H9 (cell line): ENCODE results near the gene KCTD5. TPM values are rescaled to one million over a fixed set of nuclear protein-coding genes. Genes with fewer than 3 reads are reported as not detected.

Experiments used
- DNase-seq: peaks from one replicate; pipeline ENCODE4 v3.0.0-alpha.2; 2017
- H2AFZ ChIP-seq: one replicate; pipeline ENCODE4 v1.6.1; 2013; ENCODE audit warnings: mild to moderate bottlenecking, low read length, control low read depth, moderate library complexity
- H2AK5ac ChIP-seq: 2 replicates; pipeline ENCODE4 v1.6.1; 2013; ENCODE audit warnings: low read length, control low read depth, mixed read lengths; ENCODE audit not compliant: insufficient read length
- H2BK120ac ChIP-seq: one replicate; pipeline ENCODE4 v1.6.1; 2013; ENCODE audit warnings: low read depth, mild to moderate bottlenecking, low read length, control low read depth, inconsistent platforms; ENCODE audit not compliant: poor library complexity, severe bottlenecking
- H2BK12ac ChIP-seq: 2 replicates; pipeline ENCODE4 v1.6.1; 2013; ENCODE audit warnings: low read length, control low read depth, mixed read lengths, low read depth; ENCODE audit not compliant: insufficient read length
- H2BK15ac ChIP-seq: 2 replicates; pipeline ENCODE4 v1.6.1; 2013; ENCODE audit warnings: low read depth, low read length, control low read depth
- H2BK20ac ChIP-seq: one replicate; pipeline ENCODE4 v1.6.1; 2013; ENCODE audit warnings: low read depth, mild to moderate bottlenecking, low read length, control low read depth, inconsistent platforms; ENCODE audit not compliant: poor library complexity, severe bottlenecking
- H2BK5ac ChIP-seq: 2 replicates; pipeline ENCODE4 v1.6.1; 2013; ENCODE audit warnings: low read length, control low read depth, mixed read lengths; ENCODE audit not compliant: insufficient read length
- H3K14ac ChIP-seq: 2 replicates; pipeline ENCODE4 v1.6.1; 2013; ENCODE audit warnings: low read length, control low read depth; ENCODE audit not compliant: insufficient read depth
- H3K18ac ChIP-seq: 2 replicates; pipeline ENCODE4 v1.6.1; 2013; ENCODE audit warnings: low read depth, mild to moderate bottlenecking, mixed read lengths, low read length, control low read depth; ENCODE audit not compliant: insufficient read length
- H3K23ac ChIP-seq: 2 replicates; pipeline ENCODE4 v1.6.1; 2013; ENCODE audit warnings: low read length, control low read depth, mixed read lengths, low read depth; ENCODE audit not compliant: insufficient read length
- H3K23me2 ChIP-seq: 2 replicates; pipeline ENCODE4 v1.6.1; 2013; ENCODE audit warnings: low read depth, mild to moderate bottlenecking, mixed read lengths, low read length, control low read depth; ENCODE audit not compliant: insufficient read length, poor library complexity, severe bottlenecking
- H3K27ac ChIP-seq: 2 replicates; pipeline ENCODE4 v1.5.1; 2013; ENCODE audit warnings: low read length, control low read depth, mixed read lengths, low read depth; ENCODE audit not compliant: insufficient read length
- H3K27me3 ChIP-seq: 2 replicates; pipeline ENCODE4 v1.6.1; 2013; ENCODE audit warnings: low read length, control low read depth, inconsistent platforms; ENCODE audit not compliant: insufficient read depth
- H3K4ac ChIP-seq: 2 replicates; pipeline ENCODE4 v1.6.1; 2013; ENCODE audit warnings: low read depth, mild to moderate bottlenecking, control low read depth, inconsistent platforms, low read length, moderate library complexity
- H3K4me1 ChIP-seq: 2 replicates; pipeline ENCODE4 v1.6.1; 2013; ENCODE audit warnings: low read length, control low read depth, inconsistent platforms; ENCODE audit not compliant: insufficient read depth
- H3K4me2 ChIP-seq: 2 replicates; pipeline ENCODE4 v1.6.1; 2013; ENCODE audit warnings: low read length, control low read depth, mixed read lengths; ENCODE audit not compliant: insufficient read length, insufficient read depth
- H3K56ac ChIP-seq: 2 replicates; pipeline ENCODE4 v1.6.1; 2013; ENCODE audit warnings: low read depth, mild to moderate bottlenecking, mixed read lengths, low read length, control low read depth; ENCODE audit not compliant: insufficient read length
- H3K79me1 ChIP-seq: 2 replicates; pipeline ENCODE4 v1.6.1; 2013; ENCODE audit warnings: low read depth, mild to moderate bottlenecking, moderate library complexity, low read length, control low read depth, inconsistent platforms; ENCODE audit not compliant: insufficient read depth, poor library complexity, severe bottlenecking
- H3K79me2 ChIP-seq: 2 replicates; pipeline ENCODE4 v1.6.1; 2013; ENCODE audit warnings: low read length, control low read depth, inconsistent platforms; ENCODE audit not compliant: insufficient read depth
- H3K9ac ChIP-seq: 2 replicates; pipeline ENCODE4 v1.6.1; 2013; ENCODE audit warnings: low read length, control low read depth, mixed read lengths; ENCODE audit not compliant: insufficient read length; ENCODE audit errors: extremely low read depth
- H3K9me3 ChIP-seq: one replicate; pipeline ENCODE4 v1.6.1; 2013; ENCODE audit warnings: low read depth, low read length, inconsistent platforms; ENCODE audit not compliant: control insufficient read depth
- H3T11ph ChIP-seq: one replicate; pipeline ENCODE4 v1.6.1; 2013; ENCODE audit warnings: mild to moderate bottlenecking, low read length, control low read depth, inconsistent platforms
- H4K20me1 ChIP-seq: one replicate; pipeline ENCODE4 v1.6.1; 2013; ENCODE audit not compliant: control insufficient read depth, insufficient read length, insufficient read depth
- H4K5ac ChIP-seq: 2 replicates; pipeline ENCODE4 v1.6.1; 2013; ENCODE audit warnings: low read depth, mild to moderate bottlenecking, mixed read lengths, low read length, control low read depth; ENCODE audit not compliant: insufficient read length
- H4K8ac ChIP-seq: replicated peaks from 2 replicates; pipeline ENCODE4 v1.6.1; 2013; ENCODE audit warnings: low read length, control low read depth, mixed read lengths, low read depth; ENCODE audit not compliant: insufficient read length
- H4K91ac ChIP-seq: 2 replicates; pipeline ENCODE4 v1.6.1; 2013; ENCODE audit warnings: low read depth, mild to moderate bottlenecking, moderate library complexity, mixed read lengths, low read length, control low read depth; ENCODE audit not compliant: insufficient read length
- H3K27ac Mint-ChIP-seq, 3 experiments: 2 replicates in 2 of 3; 3 replicates in 1 of 3; pipeline ENCODE4 v1.8.0; 2020 to 2021; ENCODE audit warnings: mixed read lengths in 3 of 3, mild to moderate bottlenecking in 1 of 3, moderate library complexity in 1 of 3
- H3K27me3 Mint-ChIP-seq: 2 replicates; pipeline ENCODE4 v1.8.0; 2021; ENCODE audit warnings: low read depth, mild to moderate bottlenecking, moderate library complexity, mixed read lengths
- H3K36me3 Mint-ChIP-seq, 3 experiments: 2 replicates in 2 of 3; 3 replicates in 1 of 3; pipeline ENCODE4 v1.8.0; 2020 to 2021; ENCODE audit warnings: low read depth in 3 of 3, mixed read lengths in 3 of 3; ENCODE audit not compliant: insufficient read depth in 1 of 3
- H3K4me1 Mint-ChIP-seq, 2 experiments: 2 replicates each; pipeline ENCODE4 v1.8.0; 2020; ENCODE audit warnings: mixed read lengths in 2 of 2
- H3K4me3 Mint-ChIP-seq, 2 experiments: 2 replicates in 1 of 2; 3 replicates in 1 of 2; pipeline ENCODE4 v1.8.0; 2020 to 2021; ENCODE audit warnings: mild to moderate bottlenecking in 2 of 2, mixed read lengths in 2 of 2, moderate library complexity in 1 of 2
- H3K9me3 Mint-ChIP-seq, 2 experiments: 2 replicates in 1 of 2; 3 replicates in 1 of 2; pipeline ENCODE4 v1.8.0; 2020; ENCODE audit warnings: mild to moderate bottlenecking in 2 of 2, mixed read lengths in 2 of 2, moderate library complexity in 1 of 2
- CTCF ChIP-seq: fragments of 200-600 bp; sonication (generic); conservative IDR thresholded peaks from 3 replicates; pipeline ENCODE4 v1.8.0; 2021; ENCODE audit warnings: antibody characterized with exemption, mild to moderate bottlenecking
- WGBS: extraction: QIAGEN DNeasy Blood & Tissue Kit; methylation state at CpG from one replicate; pipeline ENCODE4 v1.1.7; 2013; ENCODE audit warnings: missing lambda C conversion rate, low lambda C conversion rate, mixed read lengths; ENCODE audit not compliant: insufficient read length; ENCODE audit errors: extremely low coverage; 5-methylcytosine and 5-hydroxymethylcytosine counted together
- total RNA-seq: library from RNA; stranded (reverse); gene quantifications from 2 replicates; pipeline ENCODE4 v1.2.1, GENCODE V29; 2021

KCTD5 gene
- total RNA-seq, 1 experiment from 2014 or later = 39.9 TPM

GRCh38 chr16:2715519-2715918 lies 33.2 kb downstream of the KCTD5 start:
- TF ChIP-seq CTCF = no peak

More at GRCh38 chr16:2715519-2715918, 33.2 kb downstream of the KCTD5 start:
- Histone ChIP-seq H3K27ac (no peak overlapping the region), H3K4ac (no peak overlapping the region), H3K14ac (no peak overlapping the region), H3K23ac (no peak overlapping the region), H3K4me2 (peak overlapping the region; percentile 10), H4K5ac (no peak overlapping the region), H3K23me2 (no peaks in the 10 kb centered on the region), H2BK120ac (no peak overlapping the region), H4K20me1 (no peaks in the 10 kb centered on the region), H2BK15ac (no peak overlapping the region), H2BK20ac (no peak overlapping the region), H3K9ac (no peak overlapping the region), H3K56ac (no peak overlapping the region), H3K79me2 (no peaks in the 10 kb centered on the region), H4K8ac (no peak overlapping the region), H2BK5ac (no peak overlapping the region), H2AFZ (no peak overlapping the region), H4K91ac (no peak overlapping the region), H3K4me1 (no peaks in the 10 kb centered on the region; the same call in 1 of the 2 replicates), H3K27me3 (no peaks in the 10 kb centered on the region), H3T11ph (no peak overlapping the region), H2BK12ac (no peak overlapping the region), H3K79me1 (no peaks in the 10 kb centered on the region), H3K18ac (no peak overlapping the region), H2AK5ac (no peak overlapping the region), H3K9me3 (no peaks in the 10 kb centered on the region)
- H3K9me3 Mint-ChIP-seq = no peaks in the 10 kb centered on the region
- H3K27ac Mint-ChIP-seq = no peak overlapping the region
- peak; percentile 77 for DNase-seq
- H3K4me1 Mint-ChIP-seq = peaks cover 3 to 11% of the 10 kb centered on the region in 2 experiments; a peak in 3 of 4 replicates
- no peak overlapping the region; a peak in 1 of 5 replicates for H3K4me3 Mint-ChIP-seq
- H3K27me3 Mint-ChIP-seq = peaks cover 2% of the 10 kb centered on the region
- no CpG with 5 or more reads among the region's 33 CpGs for WGBS
- no peaks in the 10 kb centered on the region for H3K36me3 Mint-ChIP-seq
